Stimulated activated CD8-positive, alpha-beta memory T cell treated with anti-CD3 and anti-CD28 coated beads, Interleukin-4, amount 100 ng/mL, for 48 hours (primary cell): ENCODE measurements around the gene GLIS1.

Experiments used
- DNase-seq: peaks from one replicate; pipeline ENCODE4 v3.0.0-alpha.2; 2020

The GLIS1 gene

DNA sequence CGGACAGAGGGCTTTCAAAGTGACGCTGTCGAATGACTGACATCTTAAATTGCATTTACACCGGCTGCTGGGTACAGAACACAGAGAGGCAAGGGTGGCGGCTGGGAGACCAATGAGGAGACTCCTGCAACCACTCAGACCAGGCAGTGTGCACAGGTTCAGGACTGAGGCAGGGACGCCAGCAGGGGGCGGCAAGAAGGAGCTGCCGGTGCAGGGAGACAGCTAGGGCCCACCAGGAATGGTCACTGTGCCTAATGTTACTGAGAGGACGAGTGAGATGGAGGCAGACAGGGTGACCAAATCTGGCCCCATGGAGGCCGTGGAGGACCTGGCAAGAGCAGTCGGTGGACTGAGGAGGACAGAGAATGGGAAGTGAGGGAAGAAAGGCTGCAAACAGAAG is 23.5 kb downstream of the GLIS1 start:
- DNase-seq: peak; percentile 44

DNA sequence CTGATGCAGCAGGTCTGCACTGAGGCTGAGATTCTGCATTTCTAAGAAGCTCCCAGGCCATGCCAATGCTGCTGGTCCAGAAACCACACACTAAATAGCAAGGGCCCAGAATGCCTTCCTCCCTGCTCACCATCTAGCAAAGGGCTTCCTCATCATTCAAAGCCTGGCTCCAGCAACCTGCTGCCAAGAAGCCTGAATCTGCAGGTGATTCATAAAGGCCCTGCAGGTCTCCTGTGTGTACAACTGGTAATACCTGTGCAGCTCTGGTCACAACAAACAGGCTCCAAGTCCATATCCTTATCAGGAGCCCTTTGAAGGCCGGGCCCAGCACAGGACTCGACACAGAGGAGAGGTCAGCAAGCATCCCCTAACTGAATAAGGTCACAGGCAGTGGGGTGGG is 26.7 kb downstream of the GLIS1 start:
- DNase-seq: no peak

DNA sequence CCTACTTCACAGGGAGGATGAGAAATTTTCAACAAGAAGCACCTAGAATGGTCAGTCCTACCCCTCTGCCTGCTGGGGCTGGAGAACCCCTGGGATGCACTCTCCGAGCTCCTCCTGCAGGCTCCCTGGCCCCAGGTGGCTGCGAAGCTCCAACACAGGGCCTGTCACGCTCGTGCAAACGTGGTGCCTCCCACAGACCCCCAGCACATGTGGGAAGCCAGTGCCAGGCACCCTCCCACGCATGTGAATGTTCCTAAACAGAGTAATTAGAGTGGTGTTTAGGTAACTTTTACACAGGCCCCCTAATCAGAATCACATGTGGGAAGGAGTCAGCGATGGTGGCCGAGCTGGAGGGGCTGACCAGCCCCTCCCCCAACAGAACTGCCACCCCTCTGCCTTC is 28.4 kb downstream of the GLIS1 start:
- no peak for DNase-seq

DNA sequence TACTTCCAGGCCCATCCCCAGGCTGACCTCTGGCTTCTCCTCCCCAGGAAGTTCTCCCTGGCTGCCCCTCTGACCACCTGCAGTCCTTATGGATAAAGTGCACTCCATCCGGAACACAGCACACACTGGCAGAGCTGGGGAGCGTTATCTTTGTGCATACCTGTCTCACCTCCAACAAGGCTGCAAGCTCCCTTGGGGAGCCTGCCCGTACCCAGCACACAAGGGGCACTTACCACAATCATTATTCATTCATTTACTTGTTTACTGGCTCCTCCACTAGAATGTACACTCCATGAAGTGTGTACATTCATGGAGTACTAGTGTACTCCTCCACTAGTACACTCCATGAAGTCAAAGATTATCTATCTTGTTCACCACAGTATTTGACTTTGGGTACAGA is 30.3 kb downstream of the GLIS1 start:
- no peak for DNase-seq

DNA sequence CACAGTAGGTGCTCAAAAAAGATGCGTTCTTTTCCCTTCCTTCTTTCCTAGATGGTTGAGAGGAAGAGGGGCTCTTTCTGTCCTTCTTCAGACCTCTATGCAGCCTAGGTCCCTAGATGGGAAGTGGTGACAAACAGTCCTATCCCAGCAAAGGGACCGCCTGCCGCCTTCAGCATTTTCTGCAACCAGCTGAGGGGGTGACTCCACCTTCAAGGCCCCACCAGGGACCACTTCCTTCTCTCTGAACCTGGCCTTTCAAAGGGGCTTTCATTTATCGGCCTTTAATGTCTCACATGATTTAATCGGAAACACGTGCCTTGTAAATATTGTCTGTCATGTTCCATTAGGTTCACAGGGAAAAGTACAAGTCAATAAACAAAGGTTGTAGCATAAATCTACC is 32.6 kb downstream of the GLIS1 start:
- no peak for DNase-seq

DNA sequence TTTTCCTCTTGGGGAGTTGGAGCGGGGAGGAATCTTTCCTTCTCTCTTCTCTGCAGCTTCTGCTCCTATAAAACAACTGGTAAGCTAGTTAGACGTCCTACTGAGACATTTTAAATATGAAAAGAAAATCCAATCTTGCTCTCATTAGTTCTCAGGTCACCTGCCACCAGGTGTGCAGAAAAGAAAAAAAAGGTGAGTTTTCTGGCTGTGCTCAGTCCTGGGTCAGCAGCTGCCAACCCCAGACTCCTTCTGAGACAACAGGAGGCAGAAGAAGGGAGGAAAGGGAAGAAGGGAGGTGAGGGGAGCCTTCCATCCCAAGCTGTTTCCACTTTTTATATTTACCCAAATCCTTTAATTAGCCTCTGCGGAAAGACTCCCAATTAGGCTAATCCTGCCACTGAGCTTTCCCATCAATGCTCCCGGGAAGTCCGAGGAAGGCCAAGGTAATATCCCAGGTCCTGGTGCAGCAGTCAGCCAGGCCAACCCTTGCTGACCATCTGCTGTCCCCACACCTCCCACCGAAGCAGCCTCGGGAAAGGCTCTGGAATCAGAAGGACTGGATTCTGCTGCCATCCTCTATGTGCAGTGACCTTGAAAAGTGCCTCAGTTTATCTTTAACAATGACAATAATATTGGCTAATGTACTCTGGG is 33.4 kb downstream of the GLIS1 start:
- no peak for DNase-seq

DNA sequence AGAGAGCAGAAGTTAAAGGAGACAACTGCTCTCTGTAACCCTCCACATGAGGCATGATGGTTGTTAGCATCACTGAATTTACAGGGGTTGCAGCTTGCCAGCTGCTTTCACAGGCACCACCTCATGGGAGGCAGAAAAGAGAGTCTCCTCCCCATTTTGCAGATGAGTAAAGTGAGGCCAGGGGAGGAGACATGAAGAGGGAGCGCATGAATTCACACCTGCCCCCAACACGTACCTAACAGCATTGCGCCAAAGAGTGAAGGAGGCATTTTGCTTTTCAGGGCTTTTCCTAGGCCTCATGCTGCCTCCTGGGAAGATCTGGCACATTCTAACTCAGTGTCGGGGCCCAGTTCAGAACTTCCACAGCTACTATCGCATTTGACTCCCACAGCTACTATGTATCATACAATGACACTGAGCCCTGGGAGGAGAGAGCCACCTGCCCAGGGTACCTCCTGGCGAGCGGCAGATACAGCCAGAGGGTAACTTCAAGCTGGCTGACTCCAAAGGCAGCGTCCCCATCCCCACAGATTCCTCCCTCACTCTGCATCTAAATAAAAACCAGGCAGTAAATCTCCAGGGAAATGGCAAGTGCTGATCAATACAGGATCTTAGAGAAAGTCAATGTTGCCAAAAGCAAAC is 34.0 kb downstream of the GLIS1 start:
- no peak for DNase-seq

DNA sequence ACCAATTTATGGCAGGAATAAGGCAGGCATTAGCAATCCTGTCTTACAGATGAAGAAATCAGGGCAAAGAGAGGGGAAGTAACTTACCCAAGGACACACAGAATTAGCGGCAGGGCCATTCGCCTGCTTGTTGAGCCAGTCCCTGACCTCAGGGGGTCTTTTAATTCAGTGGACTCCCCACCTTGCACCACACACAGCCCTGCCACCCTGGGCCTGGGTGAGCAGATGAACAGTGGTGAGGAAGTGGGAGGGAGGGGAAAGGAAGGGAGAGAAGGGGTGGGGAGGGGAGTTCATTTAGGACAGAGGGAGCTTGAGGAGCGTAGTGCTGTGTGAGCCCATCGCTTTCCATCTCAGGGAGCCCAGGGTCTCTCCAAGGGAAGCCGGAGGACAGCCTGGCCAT is 34.7 kb downstream of the GLIS1 start:
- DNase-seq: no peak

DNA sequence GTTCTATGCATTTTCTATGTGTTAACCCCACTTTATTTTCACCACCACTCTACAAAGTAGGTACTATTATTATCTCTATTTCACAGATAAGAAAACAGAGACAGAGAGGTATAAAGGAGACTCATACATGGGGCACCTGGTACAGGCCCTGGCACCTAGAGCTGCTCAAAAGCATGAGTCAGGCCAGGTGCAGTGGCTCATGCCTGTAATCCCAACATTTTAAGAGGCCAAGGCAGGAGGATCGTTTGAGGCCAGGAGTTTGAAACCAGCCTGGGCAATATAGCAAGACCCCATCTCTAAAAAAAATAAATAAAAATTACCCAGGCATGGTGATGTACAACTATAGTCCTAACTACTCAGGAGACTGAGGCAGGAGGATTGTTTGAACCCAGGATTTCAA is 35.8 kb downstream of the GLIS1 start:
- DNase-seq: no peak

DNA sequence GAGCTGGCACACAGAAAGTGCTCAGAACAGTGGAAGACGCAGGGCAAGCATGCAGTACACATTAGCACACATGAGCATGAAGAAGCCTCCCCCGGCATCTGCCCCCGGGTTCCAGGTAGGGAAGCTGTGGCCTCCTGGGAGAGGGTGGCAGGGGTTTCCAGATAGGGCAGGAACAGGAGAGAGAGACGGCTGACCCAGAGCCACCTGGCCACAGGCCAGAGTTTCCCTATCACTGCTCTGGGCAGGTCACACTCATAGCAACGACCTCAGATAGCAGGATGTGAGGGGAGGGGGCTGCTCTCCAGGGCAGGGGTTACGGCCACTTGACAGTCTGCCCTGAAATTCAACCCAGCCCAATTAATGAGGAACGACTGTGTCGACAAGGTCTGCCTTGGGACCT is 36.6 kb downstream of the GLIS1 start:
- no peak for DNase-seq

DNA sequence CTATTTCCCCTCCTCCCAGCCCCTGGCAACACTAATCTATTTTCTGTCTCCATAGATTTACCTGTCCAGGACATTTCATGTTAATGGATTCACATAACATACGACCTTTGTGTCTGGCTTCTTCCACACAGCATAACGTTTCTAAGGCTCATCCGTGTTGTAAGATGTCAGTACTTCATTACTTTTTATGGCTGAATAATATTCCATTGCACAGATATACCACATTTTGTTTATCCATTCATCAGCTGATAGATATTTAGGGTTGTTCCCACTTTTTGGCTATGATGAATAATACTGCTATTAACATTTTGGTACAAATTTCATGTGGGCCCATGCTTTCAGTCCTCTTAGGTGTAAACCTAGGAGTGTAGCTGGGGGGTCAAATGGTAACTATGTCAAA is 38.2 kb downstream of the GLIS1 start:
- no peak for DNase-seq

DNA sequence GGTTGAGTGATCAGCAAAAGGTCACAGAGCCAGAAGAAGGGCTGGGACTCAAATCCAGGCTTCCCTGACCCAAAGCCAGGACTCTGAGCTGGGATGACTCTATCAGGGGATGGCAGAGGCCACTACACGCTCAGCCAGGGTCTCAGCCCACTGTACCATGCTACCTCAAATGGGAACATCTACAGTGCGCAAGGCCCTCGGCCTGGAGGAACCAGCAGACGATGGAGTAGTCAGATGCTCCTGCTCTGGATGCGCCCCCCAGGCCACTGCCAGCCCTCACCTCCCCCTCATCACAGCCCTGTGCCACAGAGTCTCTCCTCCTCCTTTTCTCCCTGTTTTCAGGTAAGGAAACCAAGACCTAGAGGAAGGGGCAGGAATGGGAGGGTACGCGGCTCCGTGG is 39.0 kb downstream of the GLIS1 start:
- DNase-seq: no peak

DNA sequence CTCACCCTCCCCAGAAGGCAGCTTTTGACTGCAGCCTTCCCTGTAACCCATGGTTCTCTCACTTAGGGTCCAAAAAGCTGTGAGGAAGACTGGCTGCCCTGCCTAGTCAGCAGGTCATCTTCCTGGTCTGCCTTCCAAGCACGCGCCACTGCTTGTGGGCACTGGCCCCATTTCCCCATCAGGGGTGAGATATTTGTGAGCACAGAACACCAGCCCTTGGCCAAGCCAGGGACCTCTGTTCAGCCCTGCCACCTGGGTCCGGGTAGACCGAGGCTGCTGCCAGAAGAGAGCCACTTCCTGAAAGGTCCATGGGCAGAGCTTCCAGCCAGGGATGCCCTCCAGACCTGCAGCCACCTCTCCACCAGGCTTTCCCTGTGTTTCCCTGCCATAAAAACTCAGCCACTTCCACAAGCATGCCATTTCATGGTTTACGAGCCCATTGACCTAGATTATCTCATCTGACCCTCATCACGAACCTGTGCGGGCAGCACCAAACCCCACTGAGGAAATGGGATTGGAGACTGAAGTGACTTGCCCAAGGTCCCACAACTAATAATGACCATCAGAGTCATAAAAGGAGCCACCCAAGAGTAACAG is 40.5 kb downstream of the GLIS1 start:
- no peak for DNase-seq

DNA sequence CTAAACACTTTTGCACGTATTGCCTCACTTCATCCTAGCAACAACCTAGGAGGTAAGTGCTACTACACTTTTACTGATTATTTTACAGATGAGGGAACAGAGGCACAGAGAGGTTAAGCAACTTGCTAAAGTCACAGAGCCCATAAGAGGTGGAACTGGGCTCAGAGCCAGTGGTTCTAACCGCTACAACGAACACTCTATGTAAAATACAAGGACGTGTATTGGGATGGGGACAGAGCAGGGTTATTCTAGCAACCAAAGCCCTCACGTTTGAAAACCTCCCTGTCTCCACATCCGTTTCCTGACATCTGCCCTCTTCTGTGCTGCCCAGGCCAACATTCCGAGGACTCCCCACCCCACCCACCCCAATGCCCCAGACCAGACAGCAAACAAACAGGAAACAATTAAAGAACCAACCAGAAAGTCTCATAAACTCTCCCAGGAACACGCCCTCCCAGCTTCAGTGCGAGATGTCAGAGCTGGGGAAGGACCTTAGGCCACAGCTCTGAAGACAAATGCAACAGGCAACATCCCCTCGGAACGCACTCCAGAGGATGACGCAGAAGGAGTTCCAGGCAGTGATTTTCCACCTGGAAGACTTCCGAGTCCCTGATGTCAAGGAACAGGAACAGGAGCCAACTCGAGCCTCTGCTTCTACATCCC is 41.1 kb downstream of the GLIS1 start:
- DNase-seq: no peak

DNA sequence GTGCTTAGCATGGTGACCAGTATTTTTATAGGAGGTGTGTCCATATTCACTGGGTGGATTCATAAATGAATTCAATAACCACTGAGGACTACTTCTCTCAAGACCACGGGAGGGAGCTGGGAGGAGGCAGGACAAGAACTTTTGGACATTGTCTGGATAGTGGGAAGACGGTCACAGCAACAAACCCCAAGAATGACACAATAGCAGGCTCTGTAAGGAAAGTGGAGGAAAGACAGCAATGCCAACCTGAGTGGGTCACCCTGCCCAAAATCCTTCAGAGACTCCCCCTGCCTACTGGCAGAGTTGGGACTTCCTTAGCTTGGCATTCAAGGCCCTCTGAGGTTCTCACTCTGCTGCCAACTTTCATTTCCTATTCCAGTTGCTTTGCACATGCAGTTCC is 42.0 kb downstream of the GLIS1 start:
- DNase-seq: no peak

DNA sequence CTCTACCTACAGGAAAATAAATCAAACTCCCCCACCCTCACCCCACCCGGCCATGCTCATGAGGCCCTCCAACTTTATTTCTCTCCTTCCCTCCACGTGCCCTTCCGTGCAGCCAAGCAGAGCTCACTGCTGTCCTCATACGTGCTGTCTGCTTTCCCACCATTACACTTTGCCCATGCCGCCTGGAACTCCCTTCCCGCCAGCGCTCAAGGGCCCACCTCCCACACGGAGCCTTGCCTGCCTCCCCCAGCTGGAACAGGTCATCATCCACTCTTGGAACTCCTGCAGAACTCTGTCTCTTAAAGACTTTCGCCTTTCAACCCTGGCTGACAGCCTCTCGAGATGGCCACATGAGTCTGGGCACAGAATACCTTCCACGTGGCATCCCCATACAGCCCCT is 42.4 kb downstream of the GLIS1 start:
- no peak for DNase-seq

DNA sequence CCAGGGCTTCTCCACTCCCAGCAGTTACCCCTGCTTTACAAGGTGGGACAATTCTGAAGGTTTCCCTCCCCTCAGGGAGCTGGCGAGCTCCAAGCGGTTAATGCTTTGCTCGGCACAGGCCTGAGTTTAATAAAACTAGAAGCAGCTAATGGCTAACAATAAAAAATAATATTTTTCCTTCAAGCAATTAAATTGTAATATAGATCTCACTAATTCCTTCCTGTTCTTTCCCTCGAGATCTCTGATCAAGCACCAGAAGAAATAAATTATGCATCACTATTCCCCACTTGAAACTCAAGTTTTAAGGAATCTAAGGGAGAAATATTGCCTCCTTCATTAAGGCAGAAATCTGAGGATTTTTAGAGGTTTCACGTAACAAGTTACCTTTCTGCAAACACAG is 42.9 kb downstream of the GLIS1 start:
- no peak for DNase-seq

DNA sequence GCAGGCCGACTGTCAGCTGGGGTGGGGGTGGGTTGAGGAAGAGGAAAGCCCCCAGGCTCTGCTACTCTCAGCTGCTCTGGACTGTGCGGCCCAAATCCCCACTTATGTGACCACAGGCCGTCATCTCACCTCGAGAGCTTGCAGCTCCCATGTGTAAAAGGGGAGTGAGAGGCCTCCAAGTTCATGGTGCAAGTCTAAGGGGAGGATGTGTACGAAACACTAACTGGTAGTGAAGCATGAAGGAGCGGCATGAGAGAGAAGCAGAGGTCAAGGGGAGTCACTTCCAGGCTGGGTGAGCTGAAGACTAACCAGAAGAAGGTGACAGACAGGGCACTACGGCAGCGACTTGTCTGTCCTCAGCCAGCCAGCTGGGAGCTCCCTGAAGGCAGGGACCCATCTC is 43.8 kb downstream of the GLIS1 start:
- DNase-seq: no peak

DNA sequence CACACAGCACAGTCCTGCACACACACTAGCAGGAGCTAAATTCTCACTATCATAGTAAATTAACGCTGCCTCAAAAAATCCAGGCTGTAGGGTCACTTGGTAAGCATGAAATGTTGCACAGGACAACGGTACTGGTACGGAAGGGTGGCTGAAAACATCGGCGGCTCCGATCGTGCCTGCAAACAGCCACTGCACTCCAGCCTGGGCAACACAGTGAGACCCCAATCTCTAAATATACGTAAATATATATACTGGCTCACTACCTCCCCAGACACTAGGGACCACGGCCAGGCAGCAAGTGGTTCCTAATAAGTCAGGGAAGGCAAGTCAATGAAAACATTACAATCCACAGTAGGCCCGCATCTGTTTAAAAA is 44.3 kb downstream of the GLIS1 start:
- no peak for DNase-seq

DNA sequence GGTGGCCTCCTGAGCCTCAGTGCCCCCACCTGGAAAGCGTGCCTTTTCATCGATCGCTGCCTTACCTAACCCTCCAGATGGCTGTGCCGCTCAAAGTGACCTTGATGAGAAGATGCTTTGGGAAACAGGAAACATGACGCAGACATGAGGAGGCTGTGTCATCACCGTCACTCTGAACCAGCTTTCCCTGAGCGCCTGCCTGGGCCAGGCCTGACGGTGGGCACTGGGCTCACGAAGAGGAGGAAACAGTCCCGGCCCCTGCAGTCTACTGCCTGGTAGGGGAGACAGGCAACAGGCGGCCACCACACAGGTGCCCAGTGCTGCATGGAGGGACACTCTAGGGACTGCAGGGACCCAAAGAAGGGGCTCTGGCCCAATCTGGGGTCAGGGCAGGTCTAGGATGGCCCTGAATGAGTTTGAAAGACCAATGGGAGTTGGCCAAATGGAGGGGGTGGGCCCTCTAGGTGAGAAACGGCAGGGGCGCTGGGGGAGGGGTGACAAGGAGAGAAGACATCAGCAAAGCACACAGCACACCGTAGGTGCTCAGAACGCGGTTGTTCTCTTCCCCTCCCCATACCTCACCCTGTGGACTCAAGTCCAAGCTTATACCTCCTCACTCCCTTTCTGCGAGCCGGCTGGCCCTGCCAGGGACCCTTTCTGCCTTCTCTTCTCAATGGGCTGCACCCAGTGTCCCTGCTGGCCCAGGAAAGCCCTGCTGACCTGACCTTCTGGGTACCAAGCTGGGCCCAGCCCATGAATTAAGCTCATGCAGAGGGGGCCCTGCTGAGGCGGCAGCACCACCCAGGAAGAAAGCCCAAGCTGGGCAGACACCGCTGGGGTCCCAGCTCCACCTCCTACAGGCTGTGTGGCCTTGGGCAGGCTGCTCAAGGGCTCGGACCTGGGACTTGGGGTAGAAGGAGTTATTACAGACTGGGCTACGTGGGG is 44.9 kb downstream of the GLIS1 start:
- DNase-seq: no peak

DNA sequence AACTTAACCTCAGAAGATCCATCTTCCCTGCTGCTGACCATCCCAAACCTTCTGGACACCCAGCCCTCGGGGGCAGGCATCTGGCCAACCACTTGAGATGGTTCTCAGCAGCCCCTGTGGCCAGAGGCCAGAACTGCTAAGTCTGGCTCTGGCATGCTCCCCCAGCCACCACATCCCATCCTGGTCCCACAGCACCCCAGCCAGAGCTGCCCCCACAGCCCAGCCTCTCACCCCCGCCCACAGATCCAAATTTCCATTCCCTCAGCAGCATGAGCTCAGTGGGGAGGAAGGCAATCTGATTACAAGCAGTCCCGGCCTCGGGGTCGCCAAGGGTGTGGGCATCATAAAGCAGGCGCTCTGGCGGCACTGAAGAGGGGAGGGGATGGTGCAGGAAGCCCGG is 45.6 kb downstream of the GLIS1 start:
- no peak for DNase-seq

DNA sequence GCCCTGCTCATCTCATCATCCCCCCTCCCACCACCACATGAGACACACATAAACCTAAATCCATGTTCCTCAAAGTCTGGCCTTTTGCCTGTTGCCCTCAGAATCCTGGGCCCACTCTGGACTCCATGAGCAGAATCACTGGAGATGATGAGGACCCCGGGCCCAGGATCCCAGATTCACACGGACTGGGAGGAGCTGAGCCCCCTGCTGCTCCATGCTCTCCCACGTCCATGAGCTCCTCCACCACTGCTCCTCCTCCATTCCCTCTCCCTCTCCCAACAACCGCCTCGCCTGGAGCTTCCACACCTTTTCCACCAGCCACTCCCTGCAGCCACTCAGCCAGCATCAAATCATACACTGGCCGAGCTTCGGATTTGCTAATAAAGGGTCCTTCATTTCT is 47.6 kb downstream of the GLIS1 start:
- no peak for DNase-seq

DNA sequence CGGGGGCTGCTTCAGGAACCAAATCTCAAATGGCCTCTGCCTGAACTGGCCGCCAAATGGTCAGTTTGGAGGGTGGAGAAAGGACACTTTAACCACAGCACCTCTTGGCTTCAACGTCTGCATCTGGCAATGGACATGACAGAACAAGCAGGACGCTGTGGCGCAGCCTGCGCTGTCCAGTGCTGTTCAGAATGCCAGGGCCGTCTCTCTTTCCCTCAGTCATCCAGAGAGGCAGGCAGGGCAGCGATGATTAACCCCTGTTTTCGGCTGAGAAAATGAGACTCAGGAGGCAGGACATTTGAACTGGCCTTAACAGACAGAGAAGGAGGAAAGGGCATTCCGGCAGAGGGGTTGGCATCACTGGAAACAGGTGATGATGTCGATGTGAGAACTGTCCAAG is 48.6 kb downstream of the GLIS1 start:
- DNase-seq: no peak
